T-helper 9 cell (primary cell): Measurements from ENCODE around the gene RHOBTB3.

Experiments
- DNase-seq: peaks from one replicate; pipeline ENCODE4 v3.0.0-alpha.2; 2020

Gene RHOBTB3

GRCh38 chr5:95713960-95714710, 17.0 kb upstream of the RHOBTB3 start:
- no peak for DNase-seq

GRCh38 chr5:95715799-95716461, 15.2 kb upstream of the RHOBTB3 start:
- DNase-seq = no peak

- DNase-seq = no peak
Measured at GRCh38 chr5:95717439-95717838, 13.7 kb upstream of the RHOBTB3 start.

GRCh38 chr5:95718203-95718602, 12.9 kb upstream of the RHOBTB3 start:
- DNase-seq = no peak

DNA sequence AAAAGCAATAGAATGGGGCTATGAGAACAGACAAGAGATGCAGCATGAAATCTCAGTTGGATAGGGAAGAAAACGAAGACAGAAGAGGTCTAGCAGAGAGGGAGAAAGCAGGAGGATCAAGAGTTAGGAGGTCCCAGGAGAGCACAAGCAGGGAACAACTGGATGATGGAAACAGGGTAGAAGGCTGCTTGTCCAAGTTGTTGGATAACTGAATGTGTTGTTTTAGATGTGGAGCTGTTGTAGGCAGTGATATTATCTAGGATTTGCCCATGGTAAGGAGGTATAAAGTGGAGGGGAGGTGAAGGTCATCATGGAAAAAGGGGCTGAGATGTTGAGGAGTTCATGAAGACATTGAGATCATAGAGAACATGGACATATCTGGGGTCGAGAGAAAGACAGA, 12.4 kb upstream of the RHOBTB3 start:
- no peak for DNase-seq

DNA sequence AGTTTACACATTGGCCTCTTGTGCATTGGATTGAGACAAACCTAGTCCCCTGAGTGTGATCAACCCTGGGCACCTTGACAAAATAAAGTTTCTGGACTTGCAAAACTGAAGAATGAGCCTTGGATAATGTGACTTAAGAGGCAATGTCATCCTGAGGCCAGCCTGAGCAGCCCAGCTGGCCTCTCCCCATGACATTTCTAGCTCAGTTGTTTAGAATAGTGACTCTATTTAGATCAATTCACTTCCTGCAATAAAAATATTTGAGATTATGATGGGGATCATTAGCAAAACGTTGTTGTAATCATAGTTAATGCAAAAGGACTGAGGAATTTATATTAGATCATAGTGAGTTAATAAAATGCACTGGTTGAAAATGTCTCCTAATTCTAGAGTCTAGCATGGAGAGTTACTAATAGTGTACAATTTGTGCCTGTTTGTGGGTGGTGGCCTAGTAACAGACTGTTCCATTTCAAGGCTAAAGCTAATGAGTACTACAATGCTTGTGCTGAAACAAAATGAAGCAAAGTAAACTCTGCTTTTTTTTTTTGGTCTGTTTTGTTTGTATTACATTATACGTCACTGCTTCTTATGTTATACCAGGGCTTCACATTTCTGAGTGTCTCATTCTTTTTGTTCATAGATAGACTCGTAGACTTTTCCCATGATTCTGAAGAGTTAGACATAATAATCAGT, 10.9 kb upstream of the RHOBTB3 start:
- DNase-seq = no peak

GRCh38 chr5:95721582-95722295, 9.4 kb upstream of the RHOBTB3 start:
- DNase-seq = no peak

DNA sequence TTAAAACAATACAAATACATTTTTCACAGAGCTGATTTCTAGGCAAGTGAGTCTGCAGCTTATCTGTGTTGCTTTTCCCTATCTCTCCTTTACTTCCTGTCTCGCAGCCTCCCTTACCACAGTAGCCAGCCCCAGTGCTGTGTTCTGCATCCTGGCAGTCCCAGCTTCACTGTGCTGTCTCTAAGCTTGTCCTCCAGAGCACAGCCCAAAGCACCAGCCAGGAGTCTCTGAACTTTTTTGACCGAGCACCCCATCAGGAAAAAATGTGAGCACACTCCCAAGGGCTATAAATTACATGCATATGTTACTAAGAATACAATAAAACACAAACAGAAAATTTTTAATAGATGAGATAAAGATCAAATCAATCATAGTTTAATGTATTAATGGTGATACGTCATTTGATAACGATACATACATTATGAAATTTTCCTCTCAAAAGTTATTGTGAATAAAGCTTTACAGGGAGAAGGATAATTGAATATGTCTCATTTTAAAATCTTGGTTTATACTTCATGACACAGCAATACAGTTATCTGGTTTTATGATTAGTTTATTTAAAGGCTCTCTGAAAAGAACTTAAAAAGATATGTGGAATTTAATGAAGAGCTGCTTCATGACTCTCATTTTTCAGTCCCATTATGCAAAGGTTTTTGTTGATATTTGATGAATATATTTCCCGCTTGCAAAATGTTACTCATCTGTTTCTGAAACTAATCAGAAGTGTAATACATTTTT, 7.3 kb upstream of the RHOBTB3 start:
- no peak for DNase-seq

DNA sequence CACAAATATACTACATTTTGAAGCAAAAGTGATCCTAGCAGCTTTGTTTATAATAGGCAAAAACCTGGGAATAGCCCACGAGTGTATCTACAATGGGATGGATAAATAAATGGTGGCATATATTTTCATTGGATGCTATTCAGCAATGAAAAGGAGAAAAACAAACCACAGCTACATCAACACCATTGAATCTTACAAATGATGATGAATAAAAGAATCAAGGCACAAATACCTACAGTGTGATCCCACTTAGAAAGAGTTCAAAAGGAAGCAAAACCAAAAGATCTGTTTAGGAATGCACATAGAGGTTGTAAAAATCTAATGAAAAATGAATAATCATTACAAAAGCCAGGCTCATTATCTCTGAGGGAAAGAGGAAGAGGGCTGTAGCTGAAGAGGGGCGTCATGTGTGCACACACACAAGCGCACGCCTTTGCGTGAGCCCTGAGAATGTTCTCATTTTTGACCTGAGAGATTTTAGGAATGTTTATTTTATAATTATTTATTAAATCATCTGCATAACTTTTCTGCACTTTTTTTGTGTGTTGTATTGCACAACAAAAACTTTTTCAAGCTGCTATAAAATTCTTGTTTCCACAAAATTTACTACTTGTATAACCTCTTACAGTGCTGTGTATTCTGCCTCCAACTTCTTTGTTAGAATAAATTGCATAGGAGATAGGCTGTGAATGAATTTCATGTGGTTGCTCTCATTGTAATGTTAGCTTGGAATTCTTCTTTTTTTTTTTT, 5.9 kb upstream of the RHOBTB3 start:
- DNase-seq = no peak

DNA sequence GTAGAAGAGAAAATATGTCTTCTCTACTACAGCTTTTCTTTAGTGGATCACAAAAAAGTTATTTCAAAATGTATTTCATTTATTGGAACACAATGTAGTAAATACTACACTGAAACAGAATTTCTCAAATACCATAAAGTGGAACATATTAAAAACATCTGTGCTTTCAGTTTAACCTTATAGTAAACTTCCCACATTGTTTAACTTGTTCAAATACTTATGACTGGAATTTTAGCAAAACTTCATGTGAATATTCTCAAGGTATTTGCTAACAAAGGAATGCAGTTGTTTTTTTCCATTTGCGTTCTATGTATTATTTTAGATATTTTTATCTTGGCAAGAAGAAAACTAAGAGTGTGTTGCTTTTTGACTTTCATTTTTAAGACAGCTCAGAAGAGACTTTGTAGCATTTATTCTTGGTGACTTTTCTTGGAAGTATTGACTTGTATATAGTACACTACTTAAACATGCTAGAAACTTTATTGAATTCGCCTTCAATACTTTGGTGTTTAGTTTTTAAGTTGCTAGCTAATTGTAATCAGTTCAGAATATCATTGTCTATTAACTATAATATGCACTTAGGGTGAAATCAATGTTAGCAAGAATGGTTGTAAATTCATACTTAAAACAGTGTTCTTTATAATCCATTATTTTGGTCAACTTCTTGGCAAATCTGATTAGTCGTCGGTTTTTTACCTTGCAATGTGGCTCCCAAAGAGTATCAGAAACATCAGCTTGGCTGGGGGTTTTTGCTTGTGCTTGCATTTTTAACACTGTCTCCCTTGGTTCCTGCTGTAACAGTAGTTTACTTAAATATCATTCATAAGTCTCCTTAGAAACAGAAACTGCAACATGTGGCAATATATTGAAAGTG, 5.0 kb upstream of the RHOBTB3 start:
- DNase-seq = no peak

DNA sequence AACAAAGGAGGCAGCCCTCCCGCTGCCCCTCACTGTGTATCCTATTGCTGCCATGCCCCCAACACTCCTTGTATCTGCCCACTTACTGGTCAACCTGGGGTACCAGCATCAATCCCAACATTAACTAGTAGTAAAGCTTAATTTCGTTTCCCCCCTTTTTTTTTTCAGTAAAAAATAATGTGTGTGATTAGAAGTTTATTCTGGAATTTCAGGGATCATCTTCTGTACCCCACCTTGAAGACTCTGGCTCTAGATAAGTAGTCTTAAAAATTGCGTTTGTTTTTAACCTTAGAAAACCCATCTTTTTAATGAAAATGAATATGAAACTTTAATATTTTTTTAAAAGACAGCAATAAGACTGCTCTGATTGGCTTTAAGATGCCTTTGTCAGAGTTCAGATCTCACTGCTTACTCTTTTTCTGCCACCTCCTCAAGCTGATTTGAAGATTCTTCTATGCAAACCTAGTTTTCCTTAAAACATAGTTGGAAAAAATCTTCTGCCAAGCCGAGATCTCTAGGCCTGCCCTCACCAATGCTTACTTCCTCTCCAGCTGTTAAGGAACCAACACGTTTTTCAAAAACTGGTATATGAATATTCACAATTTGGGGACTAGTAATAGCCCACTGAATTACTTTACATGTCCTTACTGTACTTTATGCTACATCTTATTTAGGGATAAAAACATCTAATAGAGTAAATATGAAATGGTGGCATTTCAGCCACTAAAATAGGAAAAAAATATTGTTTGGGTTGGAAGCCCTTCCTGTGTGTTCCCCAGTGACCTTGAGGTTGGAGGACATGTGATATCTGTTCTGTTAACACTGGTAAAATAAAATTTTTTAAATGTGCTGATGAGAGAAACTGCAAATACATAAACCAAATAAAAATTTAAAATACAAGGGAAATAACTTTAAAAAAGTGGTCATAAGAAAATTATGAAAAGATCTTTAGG, 4.0 kb upstream of the RHOBTB3 start:
- no peak for DNase-seq

DNA sequence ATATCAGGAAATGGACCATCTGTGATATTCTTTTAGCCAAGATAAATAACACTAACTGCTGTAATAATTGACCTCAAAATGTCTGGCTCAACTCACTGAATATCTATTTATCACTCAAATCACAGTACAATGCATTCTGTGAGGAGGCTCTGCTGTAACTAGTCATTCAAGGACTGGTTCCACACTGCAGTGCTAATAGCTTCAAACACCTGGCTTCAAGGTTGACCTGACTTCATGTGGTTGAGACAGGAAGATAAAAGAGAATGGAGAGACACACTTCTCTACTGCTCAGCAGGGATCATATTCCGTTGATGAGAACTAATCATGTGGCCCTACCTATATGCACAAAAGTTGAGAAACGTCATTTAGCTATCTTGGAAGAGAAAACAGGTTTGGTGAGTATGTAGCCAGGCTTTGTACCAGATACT, 3.4 kb upstream of the RHOBTB3 start:
- DNase-seq = no peak

- DNase-seq = no peak
Measured at GRCh38 chr5:95728494-95729114, 2.5 kb upstream of the RHOBTB3 start.

- DNase-seq = no peak
Measured at GRCh38 chr5:95729115-95730010, 1.8 kb upstream of the RHOBTB3 start.

DNA sequence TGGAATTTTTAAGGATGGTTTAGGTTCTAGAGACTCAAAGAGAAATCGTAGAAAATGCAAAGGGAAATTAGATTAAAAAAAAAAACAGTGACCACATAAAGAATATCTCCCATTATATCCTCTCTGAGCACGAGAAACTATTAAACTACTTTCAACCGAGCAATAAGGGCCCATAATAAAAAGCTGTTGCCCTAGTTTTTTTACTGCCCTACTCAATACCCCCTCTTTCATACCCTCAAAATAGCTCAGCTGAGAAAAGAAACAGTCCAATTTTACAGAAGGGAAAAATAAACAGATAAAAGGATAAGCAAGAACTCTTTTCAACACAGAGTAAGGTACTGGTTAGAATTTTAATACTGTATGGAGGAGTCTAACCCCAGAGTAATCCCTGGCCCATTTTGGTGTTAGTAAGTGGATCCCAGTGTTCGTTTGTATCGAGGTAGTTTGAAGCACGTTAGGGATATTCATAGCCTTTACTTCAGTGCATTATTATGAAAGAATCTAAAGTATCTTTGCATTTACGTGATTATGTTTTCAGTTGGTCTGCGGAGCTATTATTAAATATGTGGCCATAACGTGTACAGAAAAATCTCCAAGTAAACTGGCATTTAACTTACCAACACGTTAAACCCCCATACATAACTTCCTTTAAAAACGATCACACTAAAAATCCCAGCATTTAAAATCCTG, 980 bp upstream of the RHOBTB3 start:
- DNase-seq = no peak

GRCh38 chr5:95731571-95732554, 727 bp downstream of the RHOBTB3 start:
- peak; percentile 7 for DNase-seq
